HL-60 (cell line): ENCODE measurements around the gene EVI5L.

Experiments used
- DNase-seq, 2 experiments: peaks; one replicate each; pipeline ENCODE4 v3.0.0-alpha.2; 2010 to 2020; ENCODE audit warnings: low read depth in 1 of 2, low spot score in 1 of 2
- H3K27ac ChIP-seq: fragments of 250-450 bp; sonication (Bioruptor Pico); replicated peaks from 2 replicates; pipeline ENCODE4 v1.5.1; 2020; ENCODE audit warnings: mild to moderate bottlenecking, moderate library complexity
- H3K27me3 ChIP-seq: fragments of 250-450 bp; sonication (Bioruptor Pico); 2 replicates; pipeline ENCODE4 v1.5.1; 2021; ENCODE audit warnings: mild to moderate bottlenecking, moderate library complexity; ENCODE audit not compliant: insufficient read depth, poor library complexity, severe bottlenecking
- H3K4me3 ChIP-seq: replicated peaks from 2 replicates; pipeline ENCODE4 v1.5.1; 2011; ENCODE audit warnings: mild to moderate bottlenecking, control low read depth, low read length; ENCODE audit not compliant: insufficient read depth
- CTCF ChIP-seq: IDR thresholded peaks from one replicate; pipeline ENCODE4 v1.5.1; 2011; ENCODE audit warnings: low read length, control low read depth, inconsistent platforms; ENCODE audit not compliant: insufficient read depth
- GABPA ChIP-seq: IDR thresholded peaks from 2 replicates; pipeline ENCODE4 v1.6.1; 2012; ENCODE audit warnings: low read depth
- POLR2AphosphoS5 ChIP-seq: IDR thresholded peaks from 2 replicates; pipeline ENCODE4 v1.6.1; 2012; ENCODE audit warnings: low read depth
- REST ChIP-seq: IDR thresholded peaks from 2 replicates; pipeline ENCODE4 v1.6.1; 2012; ENCODE audit warnings: low read depth; ENCODE audit not compliant: insufficient replicate concordance
- SPI1 ChIP-seq: IDR thresholded peaks from 2 replicates; pipeline ENCODE4 v1.6.1; 2012; ENCODE audit warnings: low read depth, mild to moderate bottlenecking, borderline replicate concordance

The EVI5L gene

GRCh38 chr19:7861619-7862412 lies 31.8 kb downstream of the EVI5L start:
- TF ChIP-seq POLR2AphosphoS5 (no peak), CTCF (no peak), SPI1 (no peak), GABPA (no peak), REST (no peak)
- DNase-seq: no peak
- Histone ChIP-seq H3K27me3 (peaks cover 4% of the 10 kb centered on the region), H3K4me3 (peak overlapping the region; percentile 10; the same call in 1 of the 2 replicates), H3K27ac (no peak overlapping the region)

- TF ChIP-seq POLR2AphosphoS5: no peak
- no peak for TF ChIP-seq REST
- peaks cover 4% of the 10 kb centered on the region for H3K27me3 ChIP-seq
- H3K4me3 ChIP-seq: peak overlapping the region; percentile 10; the same call in 1 of the 2 replicates
- DNase-seq: peak in 1 of 2 experiments; percentile 44
- no peak overlapping the region for H3K27ac ChIP-seq
These were observed 32.5 kb downstream of the EVI5L start for GRCh38 chr19:7862413-7862951.

GRCh38 chr19:7863157-7863970 lies 33.3 kb downstream of the EVI5L start:
- Histone ChIP-seq H3K4me3 (no peak overlapping the region), H3K27ac (no peak overlapping the region), H3K27me3 (peaks cover 4% of the 10 kb centered on the region)
- TF ChIP-seq SPI1: no peak
- no peak for TF ChIP-seq POLR2AphosphoS5
- TF ChIP-seq REST: no peak
- TF ChIP-seq CTCF: no peak
- TF ChIP-seq GABPA: no peak
- DNase-seq: no peak
